Heart left ventricle (tissue), 16 donors: Measurements from ENCODE around the gene CCDC63. TPM values are rescaled to one million over a fixed set of nuclear protein-coding genes. Genes with fewer than 3 reads are reported as not detected.
"Not testable (repeated sequence)": the region's sequence is repeated elsewhere in the genome, so short reads cannot be mapped to it uniquely, and the experiment has no call there.

Experiments
- ATAC-seq, 4 donors: fragments of 200-7000 bp; cut with Tn5 transposase; one replicate each; pipeline ENCODE4 v1.9.1; 2020 to 2022; ENCODE audit warnings: moderate library complexity in 4 of 4, mild to moderate bottlenecking in 3 of 4, moderate number of reproducible peaks in 1 of 4
- DNase-seq, 5 donors: peaks; one replicate each; pipeline ENCODE4 v3.0.0-alpha.2; 2020
- H3K27ac ChIP-seq, 12 donors: fragments of 200-600 bp; sonication (generic) in 4 of 12; one replicate each; pipeline versions ENCODE4 v1.5.0 to v1.8.0; 2016 to 2022; ENCODE audit warnings: mild to moderate bottlenecking in 2 of 12
- H3K27me3 ChIP-seq, 9 donors: fragments of 200-600 bp; sonication (generic) in 2 of 9; one replicate each; pipeline versions ENCODE4 v1.5.1 to v1.8.0; 2016 to 2022; ENCODE audit warnings: mild to moderate bottlenecking in 3 of 9
- H3K36me3 ChIP-seq, 9 donors: fragments of 200-600 bp; sonication (generic) in 2 of 9; one replicate each; pipeline versions ENCODE4 v1.5.0 to v1.8.0; 2018 to 2022; ENCODE audit warnings: mild to moderate bottlenecking in 2 of 9
- H3K4me1 ChIP-seq, 12 donors: fragments of 200-600 bp; sonication (generic) in 4 of 12; one replicate each; pipeline versions ENCODE4 v1.5.0 to v1.8.0; 2016 to 2022; ENCODE audit warnings: mild to moderate bottlenecking in 3 of 12
- H3K4me3 ChIP-seq, 12 donors: fragments of 200-600 bp; sonication (generic) in 4 of 12; one replicate each; pipeline versions ENCODE4 v1.5.0 to v1.8.0; 2017 to 2022; ENCODE audit warnings: mild to moderate bottlenecking in 9 of 12, moderate library complexity in 4 of 12
- H3K9me3 ChIP-seq, 12 donors: fragments of 200-600 bp; sonication (generic) in 4 of 12; one replicate each; pipeline versions ENCODE4 v1.5.0 to v1.8.0; 2016 to 2022; ENCODE audit warnings: mild to moderate bottlenecking in 1 of 12
- POLR2A ChIP-seq, 2 donors: fragments of 450-650 bp; IDR thresholded peaks; one replicate each; pipeline ENCODE4 v1.6.1; 2017; ENCODE audit warnings: antibody characterized with exemption in 2 of 2, mild to moderate bottlenecking in 2 of 2, moderate library complexity in 2 of 2
- WGBS, 4 donors: extraction: QIAGEN DNeasy Blood & Tissue Kit in 2 of 4; methylation state at CpG; one replicate each; pipeline versions ENCODE4 v1.1.5 to v1.1.7; 2013 to 2018; 5-methylcytosine and 5-hydroxymethylcytosine counted together
- intact Hi-C, 10 donors: fragments of 100-400 bp; cut with DNase I; formaldehyde crosslinking; loops; one replicate each; pipeline versions ENCODE4 v1.11.1 to v1.14.2; 2022
- polyA plus RNA-seq, 2 donors: library from polyadenylated mRNA; stranded (reverse); fragments of 200-250 nt; gene quantifications; one replicate each; pipeline ENCODE4 v1.2.3, GENCODE V29; 2013
- total RNA-seq, 9 donors: library from RNA; depleted of rRNA in 2 of 9; stranded (reverse); fragments of >200 nt in 2 of 9; fragmentation: NEBNext Ultra II Directional in 3 of 9; extraction: Animal tissue kit (Norgen Biotek cat#: 25700) in 3 of 9; gene quantifications; one replicate each; pipeline versions ENCODE4 v1.1.0 to v1.2.4, GENCODE V29; 2016 to 2023
- TF ChIP-seq, protein P1 (sequence below), 12 donors: fragments of 200-600 bp; sonication (generic) in 4 of 12; IDR thresholded peaks; one replicate each; pipeline versions ENCODE4 v1.5.0 to v1.8.0; 2018 to 2022; ENCODE audit warnings: antibody characterized with exemption in 12 of 12, mild to moderate bottlenecking in 5 of 12
- donor health status: ischemic (EF 13 %, LVEDD 7.1; RV severe dilation, severe dysfunction).
- donor health status: healthy with polysubstance abuse.
- donor health status: DM: no; HTN: yes; CAD: no.
- donor health status: DM: no; HTN: no; CAD: no.
- donor health status: ischemic (EF 25% LVEDD 6.9; RV normal size, moderate dysfunction).
- donor health status: ischemic (EF 25% LVEDD 5.7; RV mildly dilated, moderate dysfunction).
- donor health status: healthy.
- donor health status: DM: yes; HTN: yes; CAD: no.
- donor health status: ischemic (EF 35%, LVEDD 5.7; RV mildly dilated, moderate dysfunction).
- donor health status: nonischemic (EF 11% LVEDD 7.7; RV severe dilation, severe dysfunction).
- donor health status: DM: yes; HTN: yes; CAD: no.
- donor health status: PGD.
- donor health status: ischemic (EF 29% LVEDD 5.4; RV normal size, mild dysfunction).
- donor health status: nonischemic (EF 23%, LVEDD 6.1; RV moderate dilation, normal function).

CCDC63 gene
- total and polyA plus RNA-seq, 11 donors = not detected

- no peak for TF ChIP-seq POLR2A (IDR thresholded peaks at IDR 0.05)
- TF ChIP-seq, protein P1, sequence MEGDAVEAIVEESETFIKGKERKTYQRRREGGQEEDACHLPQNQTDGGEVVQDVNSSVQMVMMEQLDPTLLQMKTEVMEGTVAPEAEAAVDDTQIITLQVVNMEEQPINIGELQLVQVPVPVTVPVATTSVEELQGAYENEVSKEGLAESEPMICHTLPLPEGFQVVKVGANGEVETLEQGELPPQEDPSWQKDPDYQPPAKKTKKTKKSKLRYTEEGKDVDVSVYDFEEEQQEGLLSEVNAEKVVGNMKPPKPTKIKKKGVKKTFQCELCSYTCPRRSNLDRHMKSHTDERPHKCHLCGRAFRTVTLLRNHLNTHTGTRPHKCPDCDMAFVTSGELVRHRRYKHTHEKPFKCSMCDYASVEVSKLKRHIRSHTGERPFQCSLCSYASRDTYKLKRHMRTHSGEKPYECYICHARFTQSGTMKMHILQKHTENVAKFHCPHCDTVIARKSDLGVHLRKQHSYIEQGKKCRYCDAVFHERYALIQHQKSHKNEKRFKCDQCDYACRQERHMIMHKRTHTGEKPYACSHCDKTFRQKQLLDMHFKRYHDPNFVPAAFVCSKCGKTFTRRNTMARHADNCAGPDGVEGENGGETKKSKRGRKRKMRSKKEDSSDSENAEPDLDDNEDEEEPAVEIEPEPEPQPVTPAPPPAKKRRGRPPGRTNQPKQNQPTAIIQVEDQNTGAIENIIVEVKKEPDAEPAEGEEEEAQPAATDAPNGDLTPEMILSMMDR (IDR thresholded peaks at IDR 0.05) = no peak
- Histone ChIP-seq H3K27ac (no peak overlapping the region), H3K9me3 (peaks cover 0 to 17% (median 9%) of the 10 kb centered on the region in 12 donors), H3K36me3 (no peaks in the 10 kb centered on the region), H3K4me1 (peaks cover 0 to 10% (median 3%) of the 10 kb centered on the region in 12 donors), H3K4me3 (no peak overlapping the region), H3K27me3 (peaks cover 0 to 8% (median 0%) of the 10 kb centered on the region in 9 donors)
- WGBS, 4 donors = 74 to 88% (median 78%) methylated on average over 6 of the region's 6 CpGs
- DNase-seq = no peak
- no peak for ATAC-seq
- intact Hi-C loops = loop anchor here in 1 of 10 donors (5.0 kb wide), 2 partner anchors 236 to 356 kb away; no protein-coding TSS in a partner anchor
Observed at GRCh38 chr12:110941391-110941790, 94.6 kb downstream of the CCDC63 start.

GRCh38 chr12:110943373-110943772, 96.6 kb downstream of the CCDC63 start:
- no peaks in the 10 kb centered on the region for H3K4me1 ChIP-seq
- TF ChIP-seq, protein P1 (IDR thresholded peaks at IDR 0.05) = no peak
- no peak overlapping the region for H3K27ac ChIP-seq
- H3K36me3 ChIP-seq = no peaks in the 10 kb centered on the region
- DNase-seq (no peak), ATAC-seq (no peak)
- WGBS, 4 donors = 40 to 61% (median 45%) methylated on average over 2 of the region's 2 CpGs
- H3K4me3 ChIP-seq = no peak overlapping the region
- no peaks in the 10 kb centered on the region for H3K27me3 ChIP-seq
- intact Hi-C loops = loop anchor here in 1 of 10 donors (5.0 kb wide), 2 partner anchors 234 to 354 kb away; no protein-coding TSS in a partner anchor
- peaks cover 0 to 31% (median 15%) of the 10 kb centered on the region in 12 donors for H3K9me3 ChIP-seq

- ATAC-seq (no peak), DNase-seq (no peak)
- no peaks in the 10 kb centered on the region for H3K36me3 ChIP-seq
- no peaks in the 10 kb centered on the region for H3K4me1 ChIP-seq
- no peaks in the 10 kb centered on the region for H3K27me3 ChIP-seq
- H3K27ac ChIP-seq = no peak overlapping the region
- TF ChIP-seq, protein P1 (IDR thresholded peaks at IDR 0.05) = no peak
- TF ChIP-seq POLR2A (IDR thresholded peaks at IDR 0.05) = no peak
- no peak overlapping the region for H3K4me3 ChIP-seq
- intact Hi-C loops = no loop called here
- H3K9me3 ChIP-seq = peaks cover 0 to 36% (median 15%) of the 10 kb centered on the region in 12 donors
- 69 to 89% (median 80%) methylated on average over 2 of the region's 2 CpGs for WGBS, 4 donors
Observed at GRCh38 chr12:110948041-110948440, 101.3 kb downstream of the CCDC63 start.

- H3K4me3 ChIP-seq, H3K27ac ChIP-seq: not testable (repeated sequence)
- WGBS, 4 donors = 95 to 100% (median 96%) methylated on average over 4 to 28 of the region's 31 CpGs
Observed at GRCh38 chr12:110950466-110950865, 103.7 kb downstream of the CCDC63 start.

DNA sequence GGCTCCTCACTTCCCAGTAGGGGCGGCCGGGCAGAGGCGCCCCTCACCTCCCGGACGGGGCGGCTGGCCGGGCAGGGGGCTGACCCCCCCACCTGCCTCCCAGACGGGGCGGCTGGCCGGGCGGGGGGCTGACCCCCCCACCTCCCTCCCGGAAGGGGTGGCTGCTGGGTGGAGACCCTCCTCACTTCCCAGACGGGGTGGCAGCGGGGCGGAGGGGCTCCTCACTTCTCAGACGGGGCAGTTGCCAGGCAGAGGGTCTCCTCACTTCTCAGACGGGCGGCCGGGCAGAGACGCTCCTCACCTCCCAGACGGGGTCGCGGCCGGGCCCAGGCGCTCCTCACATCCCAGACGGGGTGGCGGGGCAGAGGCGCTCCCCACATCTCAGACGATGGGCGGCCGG, 104.1 kb downstream of the CCDC63 start:
- H3K4me1 ChIP-seq, H3K27ac ChIP-seq, H3K27me3 ChIP-seq, DNase-seq, H3K36me3 ChIP-seq, intact Hi-C loops, ATAC-seq, H3K4me3 ChIP-seq: not testable (repeated sequence)
- 96 to 98% (median 97%) methylated on average over 17 to 24 of the region's 31 CpGs for WGBS, 4 donors
- peaks cover 0 to 27% (median 11%) of the 10 kb centered on the region in 12 donors for H3K9me3 ChIP-seq

More at GRCh38 chr12:110950466-110950865, 103.7 kb downstream of the CCDC63 start:
- H3K36me3 ChIP-seq, H3K27me3 ChIP-seq, intact Hi-C loops, ATAC-seq, DNase-seq, H3K4me1 ChIP-seq: not testable (repeated sequence)
- peaks cover 0 to 32% (median 14%) of the 10 kb centered on the region in 12 donors for H3K9me3 ChIP-seq

Other genes starting within 250 kb of the CCDC63 start
- 10 to 100 TPM; 17.3 to 27.7 (median 20.2) TPM for gene TCTN1, start 232.9 kb upstream of the CCDC63 start, total RNA-seq
- gene TCTN1, start 232.9 kb upstream of the CCDC63 start, polyA plus RNA-seq = 10 to 100 TPM; 12.6 to 18.5 TPM
- gene HVCN1, start 157.9 kb upstream of the CCDC63 start, total RNA-seq = 10 to 100 TPM in 6 of 9 donors, 1 to 10 TPM in 3; 4.1 to 55.3 (median 11.8) TPM
- 10 to 100 TPM in 1 of 2 donors, 1 to 10 TPM in 1; 9.5 to 13.6 TPM for gene HVCN1, start 157.9 kb upstream of the CCDC63 start, polyA plus RNA-seq
- gene PPP1CC, start 104.1 kb upstream of the CCDC63 start, total RNA-seq = 100 to 1,000 TPM; 110 to 207 (median 150) TPM
- gene PPP1CC, start 104.1 kb upstream of the CCDC63 start, polyA plus RNA-seq = 100 to 1,000 TPM in 1 of 2 donors, 10 to 100 TPM in 1; 90.6 to 130 TPM
- gene MYL2, start 73.6 kb downstream of the CCDC63 start, total RNA-seq = over 10,000 TPM in 8 of 9 donors, 1,000 to 10,000 TPM in 1; 9,599 to 55,783 (median 27,750) TPM
- gene MYL2, start 73.6 kb downstream of the CCDC63 start, polyA plus RNA-seq = over 10,000 TPM; 13,945 to 25,284 TPM
- under 1 TPM in 6 of 9 donors, not detected in 3; 0.02 to 0.22 (median 0.15) TPM for gene CUX2, start 187.2 kb downstream of the CCDC63 start, total RNA-seq
- gene CUX2, start 187.2 kb downstream of the CCDC63 start, polyA plus RNA-seq = not detected